DOHH2 (cell line): ENCODE results near the gene PPP6R3.

ENCODE experiments used
- EZH2phosphoT487 ChIP-seq: fragments of 200-600 bp; sonication (generic); IDR thresholded peaks from 2 replicates; pipeline ENCODE4 v1.6.1; 2017; ENCODE audit warnings: borderline replicate concordance, mild to moderate bottlenecking, antibody characterized with exemption, low read length, moderate library complexity, mixed read lengths
- TF ChIP-seq, protein P1 (sequence below): fragments of 200-600 bp; sonication (generic); IDR thresholded peaks from one replicate; pipeline ENCODE4 v1.5.1; 2014; ENCODE audit warnings: antibody characterized with exemption, mild to moderate bottlenecking, low read depth, low read length; ENCODE audit not compliant: poor library complexity, severe bottlenecking

DNA sequence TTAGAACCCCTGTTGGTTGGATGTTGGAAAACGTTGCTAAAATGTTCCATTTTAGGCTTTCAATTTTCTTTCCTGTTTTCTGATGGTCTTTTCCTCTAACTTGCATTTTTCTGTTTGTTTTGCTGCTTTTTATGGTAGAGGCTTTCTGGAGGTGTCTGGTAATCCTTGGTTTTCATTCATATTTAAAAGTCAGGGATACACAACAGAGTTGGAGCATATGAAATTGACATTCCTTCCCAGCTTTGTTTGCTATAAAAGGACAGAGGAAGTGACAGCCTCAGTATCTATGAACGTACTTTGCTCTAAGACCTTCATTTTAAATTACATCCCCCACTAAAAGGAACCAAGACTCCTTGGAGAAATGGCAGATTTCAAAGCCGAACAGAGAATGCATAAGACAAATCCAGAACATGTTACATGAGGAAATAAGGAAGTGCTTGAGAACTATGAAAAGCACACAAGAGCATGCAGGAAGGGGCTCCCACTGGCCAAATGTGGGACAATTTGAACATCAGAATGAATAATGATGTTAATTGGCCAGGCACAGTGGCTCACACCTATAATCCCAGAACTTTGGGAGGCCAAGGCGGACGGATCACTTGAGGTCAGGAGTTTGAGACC lies 56.7 kb downstream of the PPP6R3 start:
- TF ChIP-seq, protein P1, sequence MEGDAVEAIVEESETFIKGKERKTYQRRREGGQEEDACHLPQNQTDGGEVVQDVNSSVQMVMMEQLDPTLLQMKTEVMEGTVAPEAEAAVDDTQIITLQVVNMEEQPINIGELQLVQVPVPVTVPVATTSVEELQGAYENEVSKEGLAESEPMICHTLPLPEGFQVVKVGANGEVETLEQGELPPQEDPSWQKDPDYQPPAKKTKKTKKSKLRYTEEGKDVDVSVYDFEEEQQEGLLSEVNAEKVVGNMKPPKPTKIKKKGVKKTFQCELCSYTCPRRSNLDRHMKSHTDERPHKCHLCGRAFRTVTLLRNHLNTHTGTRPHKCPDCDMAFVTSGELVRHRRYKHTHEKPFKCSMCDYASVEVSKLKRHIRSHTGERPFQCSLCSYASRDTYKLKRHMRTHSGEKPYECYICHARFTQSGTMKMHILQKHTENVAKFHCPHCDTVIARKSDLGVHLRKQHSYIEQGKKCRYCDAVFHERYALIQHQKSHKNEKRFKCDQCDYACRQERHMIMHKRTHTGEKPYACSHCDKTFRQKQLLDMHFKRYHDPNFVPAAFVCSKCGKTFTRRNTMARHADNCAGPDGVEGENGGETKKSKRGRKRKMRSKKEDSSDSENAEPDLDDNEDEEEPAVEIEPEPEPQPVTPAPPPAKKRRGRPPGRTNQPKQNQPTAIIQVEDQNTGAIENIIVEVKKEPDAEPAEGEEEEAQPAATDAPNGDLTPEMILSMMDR: no peak
- no peak for TF ChIP-seq EZH2phosphoT487
